ENCODE data around the gene RAN.

DNA sequence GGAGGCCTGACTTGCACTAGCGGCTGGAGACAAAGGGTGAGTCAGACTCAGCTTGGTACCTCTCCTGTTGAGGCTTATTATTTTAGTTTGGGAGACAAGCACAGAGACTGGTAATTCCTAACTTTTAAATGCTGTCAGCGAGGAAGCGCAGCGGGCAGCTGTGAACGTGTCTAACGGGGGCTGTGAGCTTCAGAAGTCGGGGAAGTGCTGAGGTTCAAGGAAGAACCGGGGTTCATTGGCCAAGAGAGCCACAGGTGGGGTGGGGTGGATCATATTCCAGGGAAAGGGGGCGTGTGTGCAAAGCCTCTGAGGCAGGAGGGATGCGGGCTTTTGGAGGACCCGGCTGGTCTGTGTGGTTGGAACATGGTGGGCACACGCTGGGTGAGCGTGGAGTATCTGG lies 45.7 kb downstream of the RAN start:
- TF ChIP-seq, protein P1, sequence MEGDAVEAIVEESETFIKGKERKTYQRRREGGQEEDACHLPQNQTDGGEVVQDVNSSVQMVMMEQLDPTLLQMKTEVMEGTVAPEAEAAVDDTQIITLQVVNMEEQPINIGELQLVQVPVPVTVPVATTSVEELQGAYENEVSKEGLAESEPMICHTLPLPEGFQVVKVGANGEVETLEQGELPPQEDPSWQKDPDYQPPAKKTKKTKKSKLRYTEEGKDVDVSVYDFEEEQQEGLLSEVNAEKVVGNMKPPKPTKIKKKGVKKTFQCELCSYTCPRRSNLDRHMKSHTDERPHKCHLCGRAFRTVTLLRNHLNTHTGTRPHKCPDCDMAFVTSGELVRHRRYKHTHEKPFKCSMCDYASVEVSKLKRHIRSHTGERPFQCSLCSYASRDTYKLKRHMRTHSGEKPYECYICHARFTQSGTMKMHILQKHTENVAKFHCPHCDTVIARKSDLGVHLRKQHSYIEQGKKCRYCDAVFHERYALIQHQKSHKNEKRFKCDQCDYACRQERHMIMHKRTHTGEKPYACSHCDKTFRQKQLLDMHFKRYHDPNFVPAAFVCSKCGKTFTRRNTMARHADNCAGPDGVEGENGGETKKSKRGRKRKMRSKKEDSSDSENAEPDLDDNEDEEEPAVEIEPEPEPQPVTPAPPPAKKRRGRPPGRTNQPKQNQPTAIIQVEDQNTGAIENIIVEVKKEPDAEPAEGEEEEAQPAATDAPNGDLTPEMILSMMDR (IDR thresholded peaks at IDR 0.05) = no peak
- no peak for TF ChIP-seq POLR2A (IDR thresholded peaks at IDR 0.05)
